Vagina (tissue), 2 donors: ENCODE results near the gene NEB. TPM values are rescaled to one million over a fixed set of nuclear protein-coding genes. Genes with fewer than 3 reads are reported as not detected.

Experiments used
- DNase-seq, 2 donors: peaks; one replicate each; pipeline ENCODE4 v3.0.0-alpha.2; 2017; ENCODE audit errors: extremely low spot score in 2 of 2
- H3K27ac ChIP-seq: fragments of 200-600 bp; sonication (generic); one replicate; pipeline ENCODE4 v1.5.1; 2019
- H3K27me3 ChIP-seq: fragments of 200-600 bp; sonication (generic); one replicate; pipeline ENCODE4 v1.5.1; 2019
- H3K36me3 ChIP-seq, 2 donors: fragments of 200-600 bp; sonication (generic); one replicate each; pipeline ENCODE4 v1.5.1; 2017 to 2019
- H3K4me1 ChIP-seq: fragments of 200-600 bp; sonication (generic); one replicate; pipeline ENCODE4 v1.5.1; 2019
- H3K4me3 ChIP-seq, 2 donors: fragments of 200-600 bp; sonication (generic); 1 replicate in 1 of 2; 2 replicates in 1 of 2; pipeline ENCODE4 v1.5.1; 2016 to 2019
- H3K9me3 ChIP-seq: fragments of 200-600 bp; sonication (generic); one replicate; pipeline ENCODE4 v1.5.1; 2019
- POLR2A ChIP-seq, 2 donors: fragments of 450-650 bp; IDR thresholded peaks; one replicate each; pipeline ENCODE4 v1.6.1; 2017; ENCODE audit warnings: antibody characterized with exemption in 2 of 2, mild to moderate bottlenecking in 2 of 2, moderate library complexity in 2 of 2
- POLR2AphosphoS5 ChIP-seq, 2 donors: sonication (generic); formaldehyde crosslinking; IDR thresholded peaks; one replicate each; pipeline ENCODE4 v1.9.0; 2017; ENCODE audit warnings: antibody characterized with exemption in 2 of 2, mild to moderate bottlenecking in 2 of 2, low read depth in 1 of 2; ENCODE audit not compliant: insufficient read depth in 1 of 2
- intact Hi-C: fragments of 100-400 bp; cut with DNase I; formaldehyde crosslinking; loops from one replicate; pipeline ENCODE4 v1.15.1; 2023
- total RNA-seq: library from RNA; depleted of rRNA; stranded (reverse); fragments of >200 nt; gene quantifications from one replicate; pipeline ENCODE4 v1.2.3, GENCODE V29; 2016
- TF ChIP-seq, protein P1 (sequence below), 3 experiments: fragments of 450-650 bp in 2 of 3; fragments of 200-600 bp in 1 of 3; sonication (generic) in 1 of 3; IDR thresholded peaks; one replicate each; pipeline ENCODE4 v1.5.1; 2017 to 2019; ENCODE audit warnings: antibody characterized with exemption in 3 of 3, mild to moderate bottlenecking in 2 of 3, moderate library complexity in 2 of 3

Gene NEB
- total RNA-seq, 1 donor from 2014 or later = 0.98 TPM

DNA sequence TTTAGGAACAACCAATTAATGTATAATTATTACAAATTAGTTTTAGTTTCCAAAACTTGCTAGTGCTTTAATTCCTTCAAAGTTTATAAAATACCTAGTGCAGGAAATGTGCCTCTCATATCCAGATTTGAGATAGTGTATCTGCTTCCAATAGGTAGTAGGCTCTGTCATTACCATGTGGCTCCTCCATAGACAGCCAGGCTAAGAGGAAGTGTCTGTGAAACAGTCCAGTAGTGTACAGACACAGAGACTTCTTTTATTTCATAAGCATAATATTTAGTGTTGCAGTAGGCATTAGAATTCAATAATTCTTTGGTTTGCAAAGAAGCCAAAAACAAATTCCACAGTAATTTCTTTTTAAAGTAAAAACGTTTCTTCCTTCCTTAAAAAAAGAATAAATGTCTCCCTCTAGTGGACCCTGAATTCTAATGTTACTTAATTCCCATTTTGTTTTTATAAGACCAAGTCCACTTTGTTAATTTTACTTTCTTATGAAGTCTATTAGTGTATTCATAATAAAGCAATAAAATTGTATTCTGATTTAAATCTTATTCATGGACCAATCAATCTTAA lies 101.2 kb downstream of the NEB start:
- Histone ChIP-seq H3K4me3 (no peak overlapping the region), H3K27ac (no peak overlapping the region), H3K27me3 (no peaks in the 10 kb centered on the region), H3K36me3 (no peaks in the 10 kb centered on the region), H3K9me3 (no peaks in the 10 kb centered on the region), H3K4me1 (peaks cover 8% of the 10 kb centered on the region)
- TF ChIP-seq, protein P1, sequence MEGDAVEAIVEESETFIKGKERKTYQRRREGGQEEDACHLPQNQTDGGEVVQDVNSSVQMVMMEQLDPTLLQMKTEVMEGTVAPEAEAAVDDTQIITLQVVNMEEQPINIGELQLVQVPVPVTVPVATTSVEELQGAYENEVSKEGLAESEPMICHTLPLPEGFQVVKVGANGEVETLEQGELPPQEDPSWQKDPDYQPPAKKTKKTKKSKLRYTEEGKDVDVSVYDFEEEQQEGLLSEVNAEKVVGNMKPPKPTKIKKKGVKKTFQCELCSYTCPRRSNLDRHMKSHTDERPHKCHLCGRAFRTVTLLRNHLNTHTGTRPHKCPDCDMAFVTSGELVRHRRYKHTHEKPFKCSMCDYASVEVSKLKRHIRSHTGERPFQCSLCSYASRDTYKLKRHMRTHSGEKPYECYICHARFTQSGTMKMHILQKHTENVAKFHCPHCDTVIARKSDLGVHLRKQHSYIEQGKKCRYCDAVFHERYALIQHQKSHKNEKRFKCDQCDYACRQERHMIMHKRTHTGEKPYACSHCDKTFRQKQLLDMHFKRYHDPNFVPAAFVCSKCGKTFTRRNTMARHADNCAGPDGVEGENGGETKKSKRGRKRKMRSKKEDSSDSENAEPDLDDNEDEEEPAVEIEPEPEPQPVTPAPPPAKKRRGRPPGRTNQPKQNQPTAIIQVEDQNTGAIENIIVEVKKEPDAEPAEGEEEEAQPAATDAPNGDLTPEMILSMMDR (IDR thresholded peaks at IDR 0.05) = no peak
- TF ChIP-seq POLR2A (IDR thresholded peaks at IDR 0.05) (no peak), POLR2AphosphoS5 (IDR thresholded peaks at IDR 0.05; ENCODE audit: insufficient read depth in 1 of 2, low read depth in 1 of 2) (no peak)
- intact Hi-C loops = no loop called here
- DNase-seq = no peak

- no peaks in the 10 kb centered on the region for H3K4me1 ChIP-seq
- no peak overlapping the region for H3K4me3 ChIP-seq
- intact Hi-C loops = no loop called here
- no peak overlapping the region for H3K27ac ChIP-seq
- no peaks in the 10 kb centered on the region for H3K27me3 ChIP-seq
- TF ChIP-seq POLR2A (IDR thresholded peaks at IDR 0.05) = no peak
- TF ChIP-seq, protein P1 (IDR thresholded peaks at IDR 0.05) = no peak
- no peak for TF ChIP-seq POLR2AphosphoS5 (IDR thresholded peaks at IDR 0.05; ENCODE audit: insufficient read depth in 1 of 2, low read depth in 1 of 2)
- H3K9me3 ChIP-seq = no peaks in the 10 kb centered on the region
- DNase-seq = no peak
- no peaks in the 10 kb centered on the region for H3K36me3 ChIP-seq
Measured at GRCh38 chr2:151630372-151630771, 103.9 kb downstream of the NEB start.

- Histone ChIP-seq H3K4me1 (no peaks in the 10 kb centered on the region), H3K27ac (no peak overlapping the region), H3K4me3 (no peak overlapping the region), H3K9me3 (no peaks in the 10 kb centered on the region), H3K36me3 (no peaks in the 10 kb centered on the region), H3K27me3 (no peaks in the 10 kb centered on the region)
- TF ChIP-seq POLR2AphosphoS5 (IDR thresholded peaks at IDR 0.05; ENCODE audit: insufficient read depth in 1 of 2, low read depth in 1 of 2) (no peak), POLR2A (IDR thresholded peaks at IDR 0.05) (no peak)
- TF ChIP-seq, protein P1 (IDR thresholded peaks at IDR 0.05) = no peak
- intact Hi-C loops = no loop called here
- DNase-seq = no peak
Measured at GRCh38 chr2:151627353-151627752, 106.9 kb downstream of the NEB start.

- intact Hi-C loops = no loop called here
Measured at GRCh38 chr2:151624271-151624670, 110.0 kb downstream of the NEB start.

GRCh38 chr2:151623631-151624030 lies 110.6 kb downstream of the NEB start:
- no peaks in the 10 kb centered on the region for H3K36me3 ChIP-seq
- intact Hi-C loops = no loop called here
- DNase-seq = no peak
- H3K9me3 ChIP-seq = no peaks in the 10 kb centered on the region
- TF ChIP-seq, protein P1 (IDR thresholded peaks at IDR 0.05) = no peak
- TF ChIP-seq POLR2A (IDR thresholded peaks at IDR 0.05) = no peak
- no peak for TF ChIP-seq POLR2AphosphoS5 (IDR thresholded peaks at IDR 0.05; ENCODE audit: insufficient read depth in 1 of 2, low read depth in 1 of 2)
- peaks cover 11% of the 10 kb centered on the region for H3K4me1 ChIP-seq
- H3K27ac ChIP-seq = no peak overlapping the region
- H3K27me3 ChIP-seq = no peaks in the 10 kb centered on the region
- no peak overlapping the region for H3K4me3 ChIP-seq

More at GRCh38 chr2:151624271-151624670, 110.0 kb downstream of the NEB start:
- H3K27ac ChIP-seq = no peak overlapping the region
- no peak for DNase-seq
- H3K9me3 ChIP-seq = no peaks in the 10 kb centered on the region
- H3K4me3 ChIP-seq = no peak overlapping the region
- peaks cover 6% of the 10 kb centered on the region for H3K4me1 ChIP-seq
- H3K27me3 ChIP-seq = no peaks in the 10 kb centered on the region
- TF ChIP-seq POLR2A (IDR thresholded peaks at IDR 0.05) (no peak), POLR2AphosphoS5 (IDR thresholded peaks at IDR 0.05; ENCODE audit: insufficient read depth in 1 of 2, low read depth in 1 of 2) (no peak)
- TF ChIP-seq, protein P1 (IDR thresholded peaks at IDR 0.05) = no peak
- no peaks in the 10 kb centered on the region for H3K36me3 ChIP-seq
